Measurements from ENCODE around the gene OGT.
A peak's percentile ranks its signal among the peaks of the same experiment; 100 is the strongest.
"Not testable (repeated sequence)": the region's sequence is repeated elsewhere in the genome, so short reads cannot be mapped to it uniquely, and the experiment has no call there.

Gene OGT

GRCh38 chrX:71504346-71504745, 28.6 kb upstream of the OGT start:
- in situ Hi-C loops (cut with MboI; ENCODE audit: low pct_unique_long_range_greater_than_20kb, low sequenced_read_pairs, unreplicated experiment) = no loop called here
- DNase-seq (ENCODE audit: low spot score) = no peak
- TF ChIP-seq, protein P1, sequence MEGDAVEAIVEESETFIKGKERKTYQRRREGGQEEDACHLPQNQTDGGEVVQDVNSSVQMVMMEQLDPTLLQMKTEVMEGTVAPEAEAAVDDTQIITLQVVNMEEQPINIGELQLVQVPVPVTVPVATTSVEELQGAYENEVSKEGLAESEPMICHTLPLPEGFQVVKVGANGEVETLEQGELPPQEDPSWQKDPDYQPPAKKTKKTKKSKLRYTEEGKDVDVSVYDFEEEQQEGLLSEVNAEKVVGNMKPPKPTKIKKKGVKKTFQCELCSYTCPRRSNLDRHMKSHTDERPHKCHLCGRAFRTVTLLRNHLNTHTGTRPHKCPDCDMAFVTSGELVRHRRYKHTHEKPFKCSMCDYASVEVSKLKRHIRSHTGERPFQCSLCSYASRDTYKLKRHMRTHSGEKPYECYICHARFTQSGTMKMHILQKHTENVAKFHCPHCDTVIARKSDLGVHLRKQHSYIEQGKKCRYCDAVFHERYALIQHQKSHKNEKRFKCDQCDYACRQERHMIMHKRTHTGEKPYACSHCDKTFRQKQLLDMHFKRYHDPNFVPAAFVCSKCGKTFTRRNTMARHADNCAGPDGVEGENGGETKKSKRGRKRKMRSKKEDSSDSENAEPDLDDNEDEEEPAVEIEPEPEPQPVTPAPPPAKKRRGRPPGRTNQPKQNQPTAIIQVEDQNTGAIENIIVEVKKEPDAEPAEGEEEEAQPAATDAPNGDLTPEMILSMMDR (IDR thresholded peaks at IDR 0.05; ENCODE audit: extremely low read depth, insufficient read depth, missing control alignments) = no peak

DNA sequence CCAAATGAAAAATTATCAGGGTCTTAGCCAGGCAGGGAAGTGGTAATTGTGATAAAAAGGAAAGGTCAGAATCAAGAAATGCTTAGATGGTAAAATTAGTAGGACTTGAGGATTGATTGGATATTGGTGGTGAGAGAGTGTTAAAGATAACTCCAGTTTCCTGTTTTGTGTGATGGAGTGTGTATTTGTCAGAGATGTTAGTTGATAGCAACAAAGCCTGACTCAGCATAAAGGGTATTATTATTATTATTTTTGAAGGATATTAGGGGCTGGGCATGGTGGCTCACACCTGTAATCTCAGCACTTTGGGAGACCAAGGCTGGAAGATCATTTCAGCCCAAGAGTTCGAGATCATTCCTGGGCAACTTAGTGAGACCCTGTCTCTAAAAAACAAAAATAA, 23.6 kb upstream of the OGT start:
- TF ChIP-seq, protein P1 (IDR thresholded peaks at IDR 0.05; ENCODE audit: extremely low read depth, insufficient read depth, missing control alignments) = no peak
- in situ Hi-C loops (cut with MboI; ENCODE audit: low pct_unique_long_range_greater_than_20kb, low sequenced_read_pairs, unreplicated experiment) = no loop called here
- no peak for DNase-seq (ENCODE audit: low spot score)

DNA sequence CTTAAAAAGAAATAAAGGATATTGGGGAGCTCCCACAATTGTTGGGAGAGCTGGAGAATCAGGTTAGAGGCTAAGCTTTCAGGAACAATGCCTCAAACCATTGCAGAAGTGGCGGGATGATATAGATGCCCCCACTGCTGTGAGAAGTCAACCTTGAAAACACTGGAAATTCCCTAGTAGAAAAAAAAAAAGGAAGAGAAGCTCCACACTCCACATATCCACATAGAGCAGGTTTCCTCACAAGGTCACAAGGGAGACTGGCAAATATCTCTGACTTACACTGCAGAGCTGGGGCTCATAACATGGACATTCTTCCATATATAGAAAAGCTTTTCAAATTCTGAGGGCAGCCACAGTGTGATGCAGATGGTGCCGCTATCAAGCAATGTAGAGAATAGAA, 22.7 kb upstream of the OGT start:
- in situ Hi-C loops (cut with MboI; ENCODE audit: low pct_unique_long_range_greater_than_20kb, low sequenced_read_pairs, unreplicated experiment) = no loop called here
- TF ChIP-seq, protein P1 (IDR thresholded peaks at IDR 0.05; ENCODE audit: extremely low read depth, insufficient read depth, missing control alignments) = no peak
- no peak for DNase-seq (ENCODE audit: low spot score)

DNA sequence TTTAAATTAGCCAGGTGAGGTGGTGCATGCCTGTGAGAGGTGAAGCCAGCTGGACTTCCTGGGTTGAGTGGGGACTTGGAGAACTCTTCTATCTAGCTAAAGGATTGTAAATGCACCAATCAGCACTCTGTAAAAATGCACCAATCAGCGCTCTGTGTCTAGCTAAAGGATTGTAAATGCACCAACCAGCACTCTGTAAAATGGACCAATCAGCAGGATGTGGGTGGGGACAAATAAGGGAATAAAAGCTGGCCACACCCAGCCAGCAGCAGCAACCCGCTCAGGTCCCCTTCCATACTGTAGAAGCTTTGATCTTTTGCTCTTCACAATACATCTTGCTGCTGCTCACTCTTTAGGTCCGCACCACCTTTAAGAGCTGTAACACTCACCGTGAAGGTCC, 19.2 kb upstream of the OGT start:
- in situ Hi-C loops (cut with MboI; ENCODE audit: low pct_unique_long_range_greater_than_20kb, low sequenced_read_pairs, unreplicated experiment); DNase-seq (ENCODE audit: low spot score): not testable (repeated sequence)

- in situ Hi-C loops (cut with MboI; ENCODE audit: low pct_unique_long_range_greater_than_20kb, low sequenced_read_pairs, unreplicated experiment) = no loop called here
- peak; percentile 50 for DNase-seq (ENCODE audit: low spot score)
Measured at GRCh38 chrX:71514367-71515037, 18.4 kb upstream of the OGT start.

DNA sequence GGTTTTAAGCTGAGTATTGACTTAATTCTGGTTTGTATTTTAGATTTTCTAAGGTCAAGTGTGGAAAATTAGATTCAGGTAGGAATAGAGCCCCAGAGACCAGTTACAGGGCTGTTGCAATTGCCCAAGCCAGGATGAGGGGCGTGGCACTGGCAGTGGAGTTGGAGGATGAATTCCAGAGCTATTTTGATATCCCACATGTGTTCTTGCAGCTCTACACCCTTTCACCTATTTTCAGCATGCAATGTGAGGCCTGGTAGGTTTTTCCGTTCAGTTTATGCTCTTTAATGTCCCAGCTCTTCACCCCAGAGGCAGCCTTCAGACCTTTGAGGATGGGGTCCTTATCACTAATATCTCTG, 17.9 kb upstream of the OGT start:
- in situ Hi-C loops (cut with MboI; ENCODE audit: low pct_unique_long_range_greater_than_20kb, low sequenced_read_pairs, unreplicated experiment) = no loop called here
- TF ChIP-seq, protein P1 (IDR thresholded peaks at IDR 0.05; ENCODE audit: extremely low read depth, insufficient read depth, missing control alignments) = no peak

More at GRCh38 chrX:71514367-71515037, 18.4 kb upstream of the OGT start:
- TF ChIP-seq, protein P1 (IDR thresholded peaks at IDR 0.05; ENCODE audit: extremely low read depth, insufficient read depth, missing control alignments) = peak; percentile 36

GRCh38 chrX:71525316-71525715, 7.6 kb upstream of the OGT start:
- in situ Hi-C loops (cut with MboI; ENCODE audit: low pct_unique_long_range_greater_than_20kb, low sequenced_read_pairs, unreplicated experiment) = no loop called here
- TF ChIP-seq, protein P1 (IDR thresholded peaks at IDR 0.05; ENCODE audit: extremely low read depth, insufficient read depth, missing control alignments) = no peak
- DNase-seq (ENCODE audit: low spot score) = no peak

More for the DNA sequence above, 17.9 kb upstream of the OGT start:
- no peak for DNase-seq (ENCODE audit: low spot score)
